Ramos (cell line): ENCODE results near the gene MYL4.
"Not testable (repeated sequence)": the region's sequence is repeated elsewhere in the genome, so short reads cannot be mapped to it uniquely, and the experiment has no call there.

Source experiments
- in situ Hi-C: fragments of 300-500 bp; cut with MboI; formaldehyde crosslinking; loops from one replicate; pipeline ENCODE4 v1.14.3; 2022; ENCODE audit warnings: low sequenced_read_pairs; ENCODE audit not compliant: unreplicated experiment

The MYL4 gene

GRCh38 chr17:47192554-47192953, 16.6 kb upstream of the MYL4 start:
- in situ Hi-C loops, result no loop called here

- in situ Hi-C loops, result no loop called here
Observed at GRCh38 chr17:47193931-47194511, 15.1 kb upstream of the MYL4 start.

- in situ Hi-C loops, result no loop called here
Observed at GRCh38 chr17:47197821-47198220, 11.3 kb upstream of the MYL4 start.

- in situ Hi-C loops, result no loop called here
Observed at GRCh38 chr17:47199627-47200324, 9.4 kb upstream of the MYL4 start.

GRCh38 chr17:47200325-47200664, 8.9 kb upstream of the MYL4 start:
- in situ Hi-C loops, result no loop called here

- in situ Hi-C loops, result no loop called here
Observed at GRCh38 chr17:47201166-47201565, 8.0 kb upstream of the MYL4 start.

GRCh38 chr17:47203984-47204721, 5.0 kb upstream of the MYL4 start:
- in situ Hi-C loops, result no loop called here

GRCh38 chr17:47204722-47205418, 4.3 kb upstream of the MYL4 start:
- in situ Hi-C loops, result no loop called here

- in situ Hi-C loops, result no loop called here
Observed at GRCh38 chr17:47205419-47205963, 3.7 kb upstream of the MYL4 start.

- in situ Hi-C loops, result no loop called here
Observed at GRCh38 chr17:47207143-47208067, 1.7 kb upstream of the MYL4 start.

GRCh38 chr17:47209499-47209898, 351 bp downstream of the MYL4 start:
- in situ Hi-C loops, result no loop called here

GRCh38 chr17:47210105-47210504, 957 bp downstream of the MYL4 start:
- in situ Hi-C loops, result no loop called here

- in situ Hi-C loops, result no loop called here
Observed at GRCh38 chr17:47210779-47211178, 1.6 kb downstream of the MYL4 start.

GRCh38 chr17:47212458-47212857, 3.3 kb downstream of the MYL4 start:
- in situ Hi-C loops, result no loop called here

GRCh38 chr17:47213540-47213939, 4.4 kb downstream of the MYL4 start:
- in situ Hi-C loops, result no loop called here

- in situ Hi-C loops, result no loop called here
Observed at GRCh38 chr17:47214931-47215330, 5.8 kb downstream of the MYL4 start.

- in situ Hi-C loops, result not testable (repeated sequence)
Observed at GRCh38 chr17:47216821-47217220, 7.7 kb downstream of the MYL4 start.

GRCh38 chr17:47217279-47217678, 8.1 kb downstream of the MYL4 start:
- in situ Hi-C loops, result not testable (repeated sequence)

GRCh38 chr17:47218896-47219430, 9.8 kb downstream of the MYL4 start:
- in situ Hi-C loops, result no loop called here
